Ishikawa (cell line): Measurements from ENCODE around the gene PHYKPL.

Experiments used
- CEBPB ChIP-seq: IDR thresholded peaks from 2 replicates; pipeline ENCODE4 v1.6.1; 2012
- CREB1 ChIP-seq: IDR thresholded peaks from 2 replicates; pipeline ENCODE4 v1.6.1; 2012; ENCODE audit warnings: low read depth
- EGR1 ChIP-seq: IDR thresholded peaks from 2 replicates; pipeline ENCODE4 v1.6.1; 2012
- EP300 ChIP-seq: IDR thresholded peaks from 2 replicates; pipeline ENCODE4 v1.6.1; 2012; ENCODE audit warnings: borderline replicate concordance
- FOXM1 ChIP-seq: IDR thresholded peaks from 2 replicates; pipeline ENCODE4 v1.6.1; 2012; ENCODE audit warnings: low read depth, borderline replicate concordance
- NFIC ChIP-seq: IDR thresholded peaks from 2 replicates; pipeline ENCODE4 v1.6.1; 2012
- RAD21 ChIP-seq: IDR thresholded peaks from 2 replicates; pipeline ENCODE4 v1.6.1; 2012; ENCODE audit warnings: low read depth
- TAF1 ChIP-seq: IDR thresholded peaks from 2 replicates; pipeline ENCODE4 v1.6.1; 2012; ENCODE audit warnings: low read depth, mild to moderate bottlenecking
- TCF12 ChIP-seq: IDR thresholded peaks from 2 replicates; pipeline ENCODE4 v1.6.1; 2012; ENCODE audit warnings: low read depth
- TEAD4 ChIP-seq: IDR thresholded peaks from 2 replicates; pipeline ENCODE4 v1.6.1; 2012
- YY1 ChIP-seq: IDR thresholded peaks from 2 replicates; pipeline ENCODE4 v1.6.1; 2012; ENCODE audit warnings: low read depth
- ZBTB7A ChIP-seq: IDR thresholded peaks from 2 replicates; pipeline ENCODE4 v1.6.1; 2012; ENCODE audit warnings: low read depth
- TF ChIP-seq, protein P1 (sequence below): IDR thresholded peaks from 2 replicates; pipeline ENCODE4 v1.6.1; 2012
- TF ChIP-seq, protein P2 (sequence below): IDR thresholded peaks from 2 replicates; pipeline ENCODE4 v1.6.1; 2012
- TF ChIP-seq, protein P3 (sequence below): IDR thresholded peaks from 2 replicates; pipeline ENCODE4 v1.6.1; 2012; ENCODE audit warnings: low read depth, mild to moderate bottlenecking

PHYKPL gene

DNA sequence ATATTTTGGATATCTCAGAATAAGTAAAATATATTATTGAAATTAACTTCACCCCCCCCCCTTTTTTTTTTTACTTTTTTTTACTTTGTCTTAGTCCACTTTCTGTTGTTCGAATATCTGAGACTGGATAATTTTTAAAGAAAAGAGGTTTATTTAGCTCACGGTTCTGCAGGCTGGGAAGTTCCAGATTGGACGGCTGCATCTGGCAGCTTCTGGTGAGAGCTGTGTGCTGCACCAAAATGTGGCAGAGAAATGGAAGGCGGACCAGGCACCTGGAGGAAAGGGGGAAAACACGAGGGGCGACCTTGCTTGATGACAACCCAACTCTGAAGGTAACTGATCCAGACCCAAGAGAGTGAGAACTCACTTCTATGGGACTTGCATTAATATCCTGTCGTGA, 39.8 kb downstream of the PHYKPL start:
- TF ChIP-seq TCF12, result no peak
- TF ChIP-seq, protein P1, sequence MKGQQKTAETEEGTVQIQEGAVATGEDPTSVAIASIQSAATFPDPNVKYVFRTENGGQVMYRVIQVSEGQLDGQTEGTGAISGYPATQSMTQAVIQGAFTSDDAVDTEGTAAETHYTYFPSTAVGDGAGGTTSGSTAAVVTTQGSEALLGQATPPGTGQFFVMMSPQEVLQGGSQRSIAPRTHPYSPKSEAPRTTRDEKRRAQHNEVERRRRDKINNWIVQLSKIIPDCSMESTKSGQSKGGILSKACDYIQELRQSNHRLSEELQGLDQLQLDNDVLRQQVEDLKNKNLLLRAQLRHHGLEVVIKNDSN, result no peak
- no peak for TF ChIP-seq FOXM1
- no peak for TF ChIP-seq NFIC
- TF ChIP-seq EP300, result no peak
- TF ChIP-seq, protein P2, sequence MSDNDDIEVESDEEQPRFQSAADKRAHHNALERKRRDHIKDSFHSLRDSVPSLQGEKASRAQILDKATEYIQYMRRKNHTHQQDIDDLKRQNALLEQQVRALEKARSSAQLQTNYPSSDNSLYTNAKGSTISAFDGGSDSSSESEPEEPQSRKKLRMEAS, result no peak
- TF ChIP-seq CEBPB, result no peak
- no peak for TF ChIP-seq TEAD4
- TF ChIP-seq RAD21, result no peak
- no peak for TF ChIP-seq CREB1
- no peak for TF ChIP-seq EGR1
- TF ChIP-seq YY1, result no peak
- TF ChIP-seq TAF1, result no peak
- no peak for TF ChIP-seq ZBTB7A
- TF ChIP-seq, protein P3, sequence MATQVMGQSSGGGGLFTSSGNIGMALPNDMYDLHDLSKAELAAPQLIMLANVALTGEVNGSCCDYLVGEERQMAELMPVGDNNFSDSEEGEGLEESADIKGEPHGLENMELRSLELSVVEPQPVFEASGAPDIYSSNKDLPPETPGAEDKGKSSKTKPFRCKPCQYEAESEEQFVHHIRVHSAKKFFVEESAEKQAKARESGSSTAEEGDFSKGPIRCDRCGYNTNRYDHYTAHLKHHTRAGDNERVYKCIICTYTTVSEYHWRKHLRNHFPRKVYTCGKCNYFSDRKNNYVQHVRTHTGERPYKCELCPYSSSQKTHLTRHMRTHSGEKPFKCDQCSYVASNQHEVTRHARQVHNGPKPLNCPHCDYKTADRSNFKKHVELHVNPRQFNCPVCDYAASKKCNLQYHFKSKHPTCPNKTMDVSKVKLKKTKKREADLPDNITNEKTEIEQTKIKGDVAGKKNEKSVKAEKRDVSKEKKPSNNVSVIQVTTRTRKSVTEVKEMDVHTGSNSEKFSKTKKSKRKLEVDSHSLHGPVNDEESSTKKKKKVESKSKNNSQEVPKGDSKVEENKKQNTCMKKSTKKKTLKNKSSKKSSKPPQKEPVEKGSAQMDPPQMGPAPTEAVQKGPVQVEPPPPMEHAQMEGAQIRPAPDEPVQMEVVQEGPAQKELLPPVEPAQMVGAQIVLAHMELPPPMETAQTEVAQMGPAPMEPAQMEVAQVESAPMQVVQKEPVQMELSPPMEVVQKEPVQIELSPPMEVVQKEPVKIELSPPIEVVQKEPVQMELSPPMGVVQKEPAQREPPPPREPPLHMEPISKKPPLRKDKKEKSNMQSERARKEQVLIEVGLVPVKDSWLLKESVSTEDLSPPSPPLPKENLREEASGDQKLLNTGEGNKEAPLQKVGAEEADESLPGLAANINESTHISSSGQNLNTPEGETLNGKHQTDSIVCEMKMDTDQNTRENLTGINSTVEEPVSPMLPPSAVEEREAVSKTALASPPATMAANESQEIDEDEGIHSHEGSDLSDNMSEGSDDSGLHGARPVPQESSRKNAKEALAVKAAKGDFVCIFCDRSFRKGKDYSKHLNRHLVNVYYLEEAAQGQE, result no peak

DNA sequence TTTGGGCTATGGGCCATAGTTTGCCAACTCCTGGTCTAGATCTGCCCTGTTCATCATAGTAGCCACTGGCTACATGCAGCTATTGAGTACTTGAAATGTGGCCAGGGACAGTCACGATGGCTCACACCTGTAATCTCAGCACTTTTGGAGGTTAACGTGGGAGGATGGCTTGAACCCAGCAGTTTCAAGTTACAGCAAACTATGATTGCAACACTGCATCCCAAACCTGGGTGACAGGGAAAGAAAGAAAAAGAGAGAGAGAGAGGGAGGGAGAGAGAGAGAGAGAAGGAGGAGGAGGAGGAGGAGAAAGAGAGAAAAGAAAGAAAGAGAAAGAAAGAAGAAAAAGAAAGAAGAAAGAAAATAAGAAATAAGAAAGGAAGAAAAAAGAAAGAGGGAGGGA, 40.4 kb downstream of the PHYKPL start:
- TF ChIP-seq, protein P2, result no peak
- TF ChIP-seq CEBPB, result peak; percentile 73

DNA sequence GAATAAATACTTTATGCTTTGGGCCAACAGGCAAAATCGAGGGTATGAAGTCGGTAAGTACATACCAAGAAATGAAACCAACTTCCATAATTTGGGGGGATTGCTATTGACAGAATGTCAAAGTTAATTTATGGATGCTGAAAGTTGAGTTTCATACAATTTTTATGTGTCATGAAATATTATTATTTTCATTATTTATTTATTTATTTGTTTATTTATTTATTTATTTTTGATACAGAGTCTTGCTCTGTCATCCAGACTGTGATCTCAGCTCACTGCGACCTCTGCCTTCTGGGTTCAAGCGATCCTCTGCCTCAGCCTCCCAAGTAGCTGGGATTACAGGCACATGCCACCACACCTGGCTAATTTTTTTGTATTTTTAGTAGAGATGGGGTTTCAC, 40.9 kb downstream of the PHYKPL start:
- no peak for TF ChIP-seq FOXM1

DNA sequence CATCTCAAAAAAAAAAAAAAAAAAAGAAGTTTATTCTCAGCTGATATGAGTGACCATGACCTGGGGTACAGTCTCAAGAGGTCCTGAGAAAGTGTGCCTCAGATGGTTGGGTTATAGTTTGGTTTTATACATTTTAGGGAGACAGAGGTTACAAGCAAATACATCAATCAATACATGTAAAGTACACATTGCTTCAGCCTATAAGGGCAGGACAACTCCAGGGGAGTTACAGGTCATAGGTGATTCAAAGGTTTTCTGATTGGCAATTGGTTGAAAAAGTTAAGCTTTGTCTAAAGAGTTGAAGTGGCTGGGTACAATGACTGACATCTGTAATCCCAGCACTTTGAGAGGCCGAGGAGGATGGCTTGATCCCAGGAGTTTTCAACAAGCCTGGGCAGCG, 43.2 kb downstream of the PHYKPL start:
- TF ChIP-seq EP300, result no peak
- TF ChIP-seq EGR1, result no peak
- TF ChIP-seq, protein P1, result no peak
- TF ChIP-seq NFIC, result no peak
- TF ChIP-seq TEAD4, result no peak

DNA sequence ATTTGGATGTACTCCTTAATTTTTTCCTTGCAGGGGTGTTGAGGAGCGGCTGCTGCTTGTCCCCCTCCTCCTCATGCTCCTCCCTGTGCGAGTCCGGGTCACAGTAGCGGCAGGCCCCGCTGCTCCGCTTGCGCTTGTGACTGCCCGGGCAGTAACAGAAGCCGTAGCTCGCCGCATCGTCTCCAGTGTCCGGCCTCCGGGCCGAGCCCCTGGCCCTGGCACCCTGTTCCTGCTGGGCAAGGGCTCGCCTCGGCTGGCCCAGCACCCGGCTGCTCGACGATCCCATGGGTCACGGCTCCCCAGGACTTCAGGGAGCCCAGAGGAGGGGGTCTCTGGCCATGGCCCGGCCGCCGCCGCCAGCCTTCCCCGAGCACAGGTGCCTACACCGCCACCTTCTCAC, 45.6 kb downstream of the PHYKPL start, which contains the start of gene GMCL2:
TSS of gene GMCL2 (minus strand) at position 358 of the 400 bp plus-strand sequence. CDS start at position 286, 72 bp downstream.
- TF ChIP-seq TEAD4 (no peak), NFIC (no peak), EGR1 (no peak), EP300 (no peak), YY1 (no peak), RAD21 (no peak)

DNA sequence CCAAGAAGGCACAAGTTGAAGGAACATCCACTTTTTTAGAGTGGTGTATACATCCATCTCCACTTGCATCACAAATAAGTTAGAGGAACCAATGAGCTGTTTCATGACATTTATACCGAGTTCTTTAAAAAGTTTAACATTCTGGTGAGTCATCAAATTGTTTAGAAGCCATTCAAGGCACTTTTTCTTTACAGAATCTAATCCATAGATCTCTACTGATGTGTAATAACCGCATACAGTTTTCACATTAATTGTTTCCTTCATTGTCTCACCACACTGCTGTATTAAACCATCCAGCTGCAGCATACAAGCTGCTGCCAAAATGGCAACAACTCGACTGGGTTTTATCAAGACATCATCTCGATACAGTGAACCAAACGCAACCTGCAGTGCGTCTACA, 46.2 kb downstream of the PHYKPL start:
- TF ChIP-seq TEAD4 (no peak), TCF12 (no peak), EGR1 (no peak), FOXM1 (no peak), CEBPB (no peak), NFIC (no peak), TAF1 (no peak), YY1 (no peak), EP300 (no peak)
- TF ChIP-seq, protein P3, result no peak

DNA sequence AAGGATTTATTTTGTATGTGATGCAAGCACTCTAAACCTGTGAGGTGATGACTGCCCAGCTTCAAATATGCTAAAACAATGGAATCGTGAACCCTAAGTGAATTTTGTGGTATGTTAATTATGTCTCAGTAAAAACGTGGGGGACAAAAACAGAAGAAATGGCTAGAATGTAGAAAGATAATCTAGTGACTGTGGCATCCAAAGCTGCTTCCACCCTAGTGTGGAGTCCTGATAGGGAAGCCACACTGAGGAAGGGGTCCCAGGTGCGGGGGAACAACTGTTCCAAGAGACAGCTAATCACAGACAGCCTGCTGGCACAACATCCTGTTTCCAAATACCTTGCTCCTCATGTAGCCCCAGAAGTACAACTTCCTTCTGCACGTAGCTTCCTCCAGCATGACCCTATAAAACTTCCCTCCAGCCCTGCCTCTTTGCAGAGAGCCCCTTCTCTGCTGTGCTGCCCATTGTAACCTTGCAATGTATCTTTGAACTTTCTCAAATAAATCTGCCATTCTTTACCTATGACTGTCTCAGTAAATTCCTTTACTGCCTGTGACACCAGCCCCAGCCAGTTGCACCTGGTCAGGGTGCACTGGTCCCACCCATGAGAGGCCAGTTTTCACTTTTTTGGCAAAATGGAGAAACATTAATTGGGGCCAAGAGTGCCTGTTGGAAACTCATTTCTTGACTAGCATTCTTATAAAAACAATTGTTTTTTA, 50.3 kb downstream of the PHYKPL start:
- TF ChIP-seq, protein P1, result no peak
- TF ChIP-seq TAF1, result no peak
- TF ChIP-seq CEBPB, result no peak
